Karpas-422 (cell line): ENCODE measurements around the gene ERC2. TPM values are rescaled to one million over a fixed set of nuclear protein-coding genes. Genes with fewer than 3 reads are reported as not detected.

Experiments used
- DNase-seq: peaks from one replicate; pipeline ENCODE4 v3.0.0-alpha.2; 2015
- H2AFZ ChIP-seq: fragments of 200-600 bp; sonication (generic); 2 replicates; pipeline ENCODE4 v1.6.1; 2014; ENCODE audit warnings: antibody characterized with exemption, low read length, mixed read lengths
- H3K27ac ChIP-seq: fragments of 200-600 bp; sonication (generic); 2 replicates; pipeline ENCODE4 v1.5.1; 2014; ENCODE audit warnings: mild to moderate bottlenecking, low read length, moderate library complexity
- H3K27me3 ChIP-seq: fragments of 200-600 bp; sonication (generic); 2 replicates; pipeline ENCODE4 v1.6.1; 2014; ENCODE audit warnings: low read length, mixed read lengths
- H3K36me3 ChIP-seq: fragments of 200-600 bp; sonication (generic); 2 replicates; pipeline ENCODE4 v1.6.1; 2014; ENCODE audit warnings: low read length, mixed read lengths; ENCODE audit not compliant: insufficient read depth
- H3K4me1 ChIP-seq: fragments of 200-600 bp; sonication (generic); 2 replicates; pipeline ENCODE4 v1.6.1; 2014; ENCODE audit warnings: mild to moderate bottlenecking, low read length, mixed read lengths
- H3K4me2 ChIP-seq: fragments of 200-600 bp; sonication (generic); 2 replicates; pipeline ENCODE4 v1.6.1; 2014; ENCODE audit warnings: low read length, low read depth, mild to moderate bottlenecking; ENCODE audit not compliant: poor library complexity, severe bottlenecking
- H3K4me3 ChIP-seq: fragments of 200-600 bp; sonication (generic); 2 replicates; pipeline ENCODE4 v1.5.1; 2014; ENCODE audit warnings: mild to moderate bottlenecking, antibody characterized with exemption, low read length, mixed read lengths
- H3K79me2 ChIP-seq: fragments of 200-600 bp; sonication (generic); 2 replicates; pipeline ENCODE4 v1.6.1; 2014; ENCODE audit warnings: mild to moderate bottlenecking, low read length, mixed read lengths
- H3K9ac ChIP-seq: fragments of 200-600 bp; sonication (generic); 2 replicates; pipeline ENCODE4 v1.6.0; 2014; ENCODE audit warnings: low read length
- H3K9me2 ChIP-seq: fragments of 200-600 bp; sonication (generic), shearing (Covaris generic); replicated peaks from 2 replicates; pipeline ENCODE4 v1.6.0; 2014; ENCODE audit warnings: mild to moderate bottlenecking, low read length, moderate library complexity; ENCODE audit not compliant: insufficient read depth
- H3K9me3 ChIP-seq: fragments of 300-700, 200-600 bp; sonication (generic); 2 replicates; pipeline ENCODE4 v1.6.1; 2014; ENCODE audit warnings: low read length, mixed read lengths
- H4K20me1 ChIP-seq: fragments of 200-600 bp; sonication (generic); 2 replicates; pipeline ENCODE4 v1.6.1; 2014; ENCODE audit warnings: mild to moderate bottlenecking, antibody characterized with exemption, low read length, low read depth; ENCODE audit not compliant: insufficient read depth
- total RNA-seq: library from RNA; depleted of rRNA; stranded (reverse); fragments of >200 nt; shearing (Covaris generic); gene quantifications from 2 replicates; pipeline ENCODE4 v1.2.3, GENCODE V29; 2014; ENCODE audit warnings: low replicate concordance

ERC2 gene
- total RNA-seq, 1 experiment from 2014 or later: 3.7 TPM

DNA sequence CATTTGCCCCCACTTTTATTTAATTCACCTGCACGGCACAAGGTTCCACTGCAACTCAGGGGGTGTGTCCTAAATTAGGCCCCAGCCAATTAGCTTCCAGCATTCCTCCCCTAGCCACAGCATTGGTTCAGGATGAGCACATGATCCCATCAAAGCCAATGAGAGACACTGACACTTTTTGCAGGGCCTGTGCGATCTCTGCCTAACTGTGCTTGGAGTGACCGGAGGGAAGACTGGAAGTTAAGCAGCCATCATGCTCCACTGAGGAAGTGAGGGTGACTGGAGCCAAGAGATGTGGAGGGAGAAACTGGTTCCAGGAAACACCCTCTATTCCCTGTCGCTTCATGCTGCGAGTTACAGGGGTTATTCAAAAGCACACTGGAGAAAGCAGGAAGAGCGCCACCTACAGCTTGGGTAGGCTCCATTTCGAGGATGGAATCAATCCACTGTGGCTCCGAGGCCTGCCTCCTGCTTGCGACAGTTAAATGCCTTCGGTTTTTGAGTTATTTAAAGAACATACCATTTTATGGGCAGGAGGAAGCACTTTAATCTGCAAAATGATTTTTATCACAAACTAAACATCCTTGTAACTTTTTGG is 858.9 kb downstream of the ERC2 start:
- Histone ChIP-seq H3K4me2 (no peak overlapping the region), H4K20me1 (no peaks in the 10 kb centered on the region), H3K36me3 (no peaks in the 10 kb centered on the region), H3K27ac (no peak overlapping the region), H3K4me3 (no peak overlapping the region), H2AFZ (no peak overlapping the region), H3K9me2 (no peaks in the 10 kb centered on the region), H3K27me3 (no peaks in the 10 kb centered on the region), H3K9me3 (no peaks in the 10 kb centered on the region), H3K4me1 (peaks cover 40% of the 10 kb centered on the region), H3K9ac (no peak overlapping the region), H3K79me2 (no peaks in the 10 kb centered on the region)
- peak; percentile 70 for DNase-seq

DNA sequence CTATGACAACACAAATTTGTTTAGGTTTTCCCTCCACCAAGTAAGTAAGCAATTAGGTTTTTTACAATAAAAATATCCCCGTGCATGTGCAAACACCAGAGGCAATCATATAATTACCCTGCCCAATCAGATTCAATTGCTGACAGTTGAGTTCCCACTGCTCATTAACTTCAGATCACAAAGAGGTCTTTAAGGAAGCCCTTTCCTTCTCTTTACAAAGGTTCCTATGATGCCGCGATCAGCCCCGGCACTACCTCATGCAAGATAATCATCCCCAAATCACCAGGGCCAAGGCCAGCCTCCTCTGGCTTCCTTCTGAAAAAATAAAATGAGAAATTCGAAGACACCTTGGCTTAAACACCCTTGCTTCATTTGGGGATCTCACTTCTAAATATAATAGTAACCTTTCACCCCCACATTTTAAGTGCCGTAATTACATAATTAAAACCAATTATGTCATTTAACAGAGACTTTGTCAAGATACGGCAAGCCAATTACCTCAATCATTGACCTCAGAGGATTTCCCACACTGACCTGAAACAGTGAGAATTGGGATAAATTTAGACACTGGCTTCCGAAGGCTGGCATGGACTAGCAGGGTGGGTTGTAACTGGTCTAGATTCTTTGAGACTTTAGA is 859.8 kb downstream of the ERC2 start:
- H3K27me3 ChIP-seq: no peaks in the 10 kb centered on the region
- H3K4me3 ChIP-seq: no peak overlapping the region
- H3K36me3 ChIP-seq: no peaks in the 10 kb centered on the region
- H3K4me1 ChIP-seq: peaks cover 44% of the 10 kb centered on the region
- H3K9ac ChIP-seq: no peak overlapping the region
- no peak overlapping the region for H3K27ac ChIP-seq
- H3K4me2 ChIP-seq: no peak overlapping the region
- no peaks in the 10 kb centered on the region for H3K79me2 ChIP-seq
- H3K9me3 ChIP-seq: no peaks in the 10 kb centered on the region
- DNase-seq: no peak
- no peak overlapping the region for H2AFZ ChIP-seq
- no peaks in the 10 kb centered on the region for H3K9me2 ChIP-seq
- no peaks in the 10 kb centered on the region for H4K20me1 ChIP-seq

DNA sequence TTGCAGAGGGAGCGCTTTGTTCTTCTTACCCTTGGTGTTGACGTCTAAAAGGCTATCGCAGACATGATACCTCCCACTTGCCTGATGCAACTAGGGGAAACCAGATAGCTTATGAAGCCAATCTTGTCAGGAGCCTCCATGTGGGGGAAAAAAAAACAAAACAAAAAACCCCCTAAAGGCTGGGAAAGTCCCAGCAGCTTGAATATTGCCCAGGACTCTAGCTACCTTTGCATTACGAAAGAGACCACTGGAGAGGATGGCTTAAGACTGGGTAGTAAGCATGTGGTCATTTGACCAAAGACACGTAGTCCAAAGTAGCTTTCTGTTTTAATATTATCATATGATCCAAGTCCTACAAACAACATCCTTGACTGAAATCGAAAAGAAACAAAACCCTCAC is 860.4 kb downstream of the ERC2 start:
- H3K4me3 ChIP-seq: no peak overlapping the region
- no peaks in the 10 kb centered on the region for H3K9me3 ChIP-seq
- no peak overlapping the region for H3K27ac ChIP-seq
- no peak for DNase-seq
- peaks cover 47% of the 10 kb centered on the region for H3K4me1 ChIP-seq
- no peaks in the 10 kb centered on the region for H3K36me3 ChIP-seq
- H3K27me3 ChIP-seq: no peaks in the 10 kb centered on the region
- no peaks in the 10 kb centered on the region for H4K20me1 ChIP-seq
- no peaks in the 10 kb centered on the region for H3K9me2 ChIP-seq
- no peak overlapping the region for H2AFZ ChIP-seq
- H3K4me2 ChIP-seq: no peak overlapping the region
- no peak overlapping the region for H3K9ac ChIP-seq
- H3K79me2 ChIP-seq: no peaks in the 10 kb centered on the region

DNA sequence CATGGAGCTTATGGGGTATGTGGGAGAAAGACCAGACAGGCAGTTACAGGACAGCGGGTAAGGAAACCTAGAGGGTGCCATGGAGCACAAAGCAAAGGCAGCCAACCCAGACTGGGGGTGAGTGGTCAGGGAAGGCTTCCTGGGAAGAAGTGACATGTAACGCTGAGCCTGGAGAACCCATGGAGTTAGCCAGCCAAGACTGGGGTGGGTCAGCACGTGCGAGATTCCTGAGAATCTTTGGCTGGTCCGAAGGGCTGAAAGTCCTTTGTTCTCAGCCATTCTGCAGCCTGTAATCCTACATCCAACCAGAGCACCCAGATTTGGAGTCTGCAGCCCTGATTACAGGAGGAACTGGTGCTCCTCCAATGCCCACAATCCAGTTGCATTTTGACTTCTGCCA is 861.1 kb downstream of the ERC2 start:
- H3K79me2 ChIP-seq: no peaks in the 10 kb centered on the region
- no peak overlapping the region for H3K27ac ChIP-seq
- no peak overlapping the region for H3K9ac ChIP-seq
- H3K36me3 ChIP-seq: no peaks in the 10 kb centered on the region
- H3K4me2 ChIP-seq: no peak overlapping the region
- no peak overlapping the region for H2AFZ ChIP-seq
- no peaks in the 10 kb centered on the region for H3K9me2 ChIP-seq
- no peaks in the 10 kb centered on the region for H3K9me3 ChIP-seq
- H3K4me3 ChIP-seq: no peak overlapping the region
- DNase-seq: no peak
- no peaks in the 10 kb centered on the region for H4K20me1 ChIP-seq
- H3K27me3 ChIP-seq: no peaks in the 10 kb centered on the region
- H3K4me1 ChIP-seq: peaks cover 48% of the 10 kb centered on the region

DNA sequence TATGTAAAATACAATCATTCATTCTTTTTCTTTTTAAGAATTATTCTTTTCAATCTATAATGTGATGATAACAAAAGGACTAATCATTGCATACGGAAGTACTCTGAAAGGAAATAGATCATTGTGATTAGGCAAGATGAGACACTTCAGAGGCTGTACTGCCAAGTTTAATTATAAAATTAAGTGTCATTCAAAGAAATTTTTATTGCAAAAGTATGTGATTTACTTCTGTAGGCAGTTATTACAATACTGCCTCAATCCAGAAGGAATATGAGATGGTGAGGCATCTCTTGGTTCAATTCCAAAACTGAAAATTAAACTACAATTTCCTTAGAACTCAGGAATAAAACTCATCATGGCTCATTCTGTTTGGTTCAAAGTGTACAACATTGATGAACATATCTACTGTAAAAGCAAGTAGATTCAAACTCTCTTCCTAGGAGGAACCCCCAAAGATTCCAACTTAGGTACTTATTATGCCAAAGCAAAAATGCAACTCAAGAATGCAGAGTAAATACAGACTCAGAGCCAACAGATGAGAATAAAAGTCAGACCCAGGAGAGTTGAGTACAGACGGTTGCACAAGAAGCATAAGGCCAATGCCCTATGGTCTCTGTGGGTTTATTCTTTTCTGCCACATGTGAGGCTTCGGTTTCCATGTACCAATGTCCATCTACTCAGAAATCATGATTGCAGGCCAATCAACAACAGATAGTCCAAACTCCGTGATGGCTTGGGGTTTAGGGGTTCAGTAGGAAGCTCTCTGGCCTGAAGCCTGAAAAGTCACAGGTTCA is 862.6 kb downstream of the ERC2 start:
- DNase-seq: no peak
- H3K4me2 ChIP-seq: peak overlapping the region; percentile 54

DNA sequence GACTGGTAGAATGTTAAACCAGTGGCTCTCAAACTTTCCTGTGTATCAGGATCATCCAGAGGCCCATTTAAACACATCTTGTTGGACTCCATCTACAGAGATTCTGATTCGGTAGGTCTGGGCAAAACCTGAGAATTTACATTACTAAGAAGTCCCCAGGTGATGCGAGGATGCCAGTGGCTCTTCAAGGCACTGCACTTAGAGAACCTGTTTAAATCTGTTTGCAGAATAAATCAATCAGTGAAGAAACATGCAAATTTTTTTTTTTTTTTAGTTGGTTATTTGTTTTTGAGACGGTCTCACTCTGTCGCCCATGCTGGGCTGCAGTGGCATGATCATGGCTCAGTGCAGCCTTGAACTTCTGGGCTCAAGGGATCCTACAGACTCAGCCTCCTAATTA is 863.4 kb downstream of the ERC2 start:
- Histone ChIP-seq H3K9me3 (no peaks in the 10 kb centered on the region), H3K79me2 (no peaks in the 10 kb centered on the region), H3K4me2 (peak overlapping the region; percentile 54), H3K9me2 (no peaks in the 10 kb centered on the region), H4K20me1 (no peaks in the 10 kb centered on the region), H3K4me1 (peaks cover 42% of the 10 kb centered on the region), H2AFZ (peak overlapping the region; percentile 73), H3K27ac (peak overlapping the region; percentile 78), H3K27me3 (no peaks in the 10 kb centered on the region), H3K9ac (peak overlapping the region; percentile 59), H3K36me3 (no peaks in the 10 kb centered on the region), H3K4me3 (peak overlapping the region; percentile 21)
- DNase-seq: peak; percentile 81

More for the DNA sequence above, 862.6 kb downstream of the ERC2 start:
- no peaks in the 10 kb centered on the region for H3K27me3 ChIP-seq
- peak overlapping the region; percentile 78 for H3K27ac ChIP-seq
- peaks cover 40% of the 10 kb centered on the region for H3K4me1 ChIP-seq
- no peaks in the 10 kb centered on the region for H3K9me2 ChIP-seq
- no peak overlapping the region for H3K4me3 ChIP-seq
- H3K9ac ChIP-seq: no peak overlapping the region
- H3K79me2 ChIP-seq: no peaks in the 10 kb centered on the region
- H3K36me3 ChIP-seq: no peaks in the 10 kb centered on the region
- H4K20me1 ChIP-seq: no peaks in the 10 kb centered on the region
- H2AFZ ChIP-seq: no peak overlapping the region
- no peaks in the 10 kb centered on the region for H3K9me3 ChIP-seq

DNA sequence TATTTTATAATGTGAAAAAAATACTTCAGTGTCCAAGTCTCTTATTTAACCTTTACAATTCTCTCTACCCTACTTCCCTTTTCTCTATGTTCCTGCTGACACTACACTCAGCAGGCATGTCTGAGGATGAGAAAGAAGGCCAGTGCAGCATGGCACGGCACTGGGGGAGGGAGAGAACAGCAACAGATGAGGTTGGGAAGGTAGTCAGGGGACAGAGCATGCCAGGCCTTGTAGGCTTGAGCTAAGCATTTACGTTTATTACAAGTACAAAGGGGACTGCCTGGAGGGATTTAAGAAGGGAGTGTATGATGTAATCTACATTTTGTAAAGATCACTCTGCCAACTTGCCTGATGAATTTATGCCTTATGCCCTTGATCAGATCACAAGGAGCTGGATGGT is 863.9 kb downstream of the ERC2 start:
- Histone ChIP-seq H3K27ac (peak overlapping the region; percentile 78), H3K9me2 (no peaks in the 10 kb centered on the region), H2AFZ (peak overlapping the region; percentile 73), H3K27me3 (no peaks in the 10 kb centered on the region), H4K20me1 (no peaks in the 10 kb centered on the region), H3K4me2 (peak overlapping the region; percentile 54), H3K36me3 (no peaks in the 10 kb centered on the region), H3K9me3 (no peaks in the 10 kb centered on the region), H3K9ac (peak overlapping the region; percentile 59), H3K4me1 (peaks cover 46% of the 10 kb centered on the region), H3K79me2 (no peaks in the 10 kb centered on the region), H3K4me3 (peak overlapping the region; percentile 21)
- DNase-seq: peak; percentile 70

DNA sequence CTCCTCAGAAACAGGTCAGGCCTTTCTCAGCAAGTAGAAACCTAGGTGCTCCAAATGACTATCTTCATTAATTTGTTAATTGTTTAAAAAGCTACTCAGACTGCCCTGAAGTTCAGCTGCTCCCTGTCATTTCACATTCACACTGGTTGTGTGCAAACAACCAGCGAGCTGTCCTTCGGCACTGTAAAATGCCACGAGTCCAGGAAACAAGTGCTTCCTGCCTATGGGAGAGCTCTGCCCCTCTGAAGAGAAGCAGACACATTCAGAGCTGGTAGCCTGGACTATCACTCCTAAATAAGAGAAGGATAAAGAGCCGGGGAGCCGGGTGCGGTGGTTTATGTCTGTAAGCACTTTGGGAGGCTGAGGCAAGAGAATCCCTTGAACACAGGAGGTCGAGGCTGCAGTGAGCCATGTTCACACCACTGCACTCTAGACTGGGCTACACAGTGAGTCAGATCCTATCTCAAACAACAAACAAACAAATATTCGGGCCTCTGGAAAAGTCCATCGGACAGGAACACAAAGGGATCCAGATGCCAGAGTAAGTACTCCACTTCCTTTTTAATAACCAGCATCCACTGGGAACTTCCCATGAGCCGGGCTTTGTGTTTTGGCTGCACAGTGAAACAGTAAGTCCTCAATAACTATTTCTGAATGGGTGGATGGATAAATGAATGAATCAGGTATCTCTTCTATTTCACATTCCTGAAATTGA is 866.7 kb downstream of the ERC2 start:
- no peak overlapping the region for H3K4me2 ChIP-seq
- no peaks in the 10 kb centered on the region for H4K20me1 ChIP-seq
- no peak overlapping the region for H3K27ac ChIP-seq

More for the DNA sequence above, 866.7 kb downstream of the ERC2 start:
- H3K9me3 ChIP-seq: no peaks in the 10 kb centered on the region
- H3K79me2 ChIP-seq: no peaks in the 10 kb centered on the region
- no peak for DNase-seq
- H3K9me2 ChIP-seq: no peaks in the 10 kb centered on the region
- no peak overlapping the region for H2AFZ ChIP-seq
- H3K4me3 ChIP-seq: no peak overlapping the region
- peaks cover 60% of the 10 kb centered on the region for H3K4me1 ChIP-seq
- no peaks in the 10 kb centered on the region for H3K36me3 ChIP-seq
- no peak overlapping the region for H3K9ac ChIP-seq
- H3K27me3 ChIP-seq: no peaks in the 10 kb centered on the region
